ENCODE measurements around the gene FOXI1.

DNA sequence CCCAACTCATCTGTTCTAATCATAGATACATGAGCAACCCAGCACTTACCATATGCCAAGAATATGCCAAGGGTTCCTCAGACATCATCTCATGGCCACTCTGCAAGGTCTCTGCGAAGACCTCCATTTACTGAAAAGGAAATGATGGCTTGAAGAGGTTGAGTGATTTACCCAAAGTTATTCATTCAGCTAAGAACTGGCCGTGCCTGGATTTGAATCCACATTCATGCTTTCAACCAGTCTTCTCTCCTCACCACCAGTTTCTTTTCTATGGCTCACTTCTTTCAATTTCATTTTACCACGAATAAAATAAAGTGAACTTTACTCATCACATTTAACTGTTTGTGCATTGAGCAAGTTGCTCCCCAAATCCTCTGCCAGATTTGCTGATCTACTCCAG, 27.2 kb upstream of the FOXI1 start:
- TF ChIP-seq, protein P1, sequence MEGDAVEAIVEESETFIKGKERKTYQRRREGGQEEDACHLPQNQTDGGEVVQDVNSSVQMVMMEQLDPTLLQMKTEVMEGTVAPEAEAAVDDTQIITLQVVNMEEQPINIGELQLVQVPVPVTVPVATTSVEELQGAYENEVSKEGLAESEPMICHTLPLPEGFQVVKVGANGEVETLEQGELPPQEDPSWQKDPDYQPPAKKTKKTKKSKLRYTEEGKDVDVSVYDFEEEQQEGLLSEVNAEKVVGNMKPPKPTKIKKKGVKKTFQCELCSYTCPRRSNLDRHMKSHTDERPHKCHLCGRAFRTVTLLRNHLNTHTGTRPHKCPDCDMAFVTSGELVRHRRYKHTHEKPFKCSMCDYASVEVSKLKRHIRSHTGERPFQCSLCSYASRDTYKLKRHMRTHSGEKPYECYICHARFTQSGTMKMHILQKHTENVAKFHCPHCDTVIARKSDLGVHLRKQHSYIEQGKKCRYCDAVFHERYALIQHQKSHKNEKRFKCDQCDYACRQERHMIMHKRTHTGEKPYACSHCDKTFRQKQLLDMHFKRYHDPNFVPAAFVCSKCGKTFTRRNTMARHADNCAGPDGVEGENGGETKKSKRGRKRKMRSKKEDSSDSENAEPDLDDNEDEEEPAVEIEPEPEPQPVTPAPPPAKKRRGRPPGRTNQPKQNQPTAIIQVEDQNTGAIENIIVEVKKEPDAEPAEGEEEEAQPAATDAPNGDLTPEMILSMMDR (conservative IDR thresholded peaks at IDR 0.05; ENCODE audit: low read length), result no peak
- TF ChIP-seq EZH2phosphoT487 (IDR thresholded peaks at IDR 0.05; ENCODE audit: borderline replicate concordance), result no peak
